ENCODE data around the gene ATP4B.

Gene ATP4B

GRCh38 chr13:113642563-113642962 is 15.4 kb downstream of the ATP4B start:
- no peak for DNase-seq (ENCODE audit: low spot score)

- DNase-seq (ENCODE audit: low spot score), result no peak
These were observed 16.6 kb downstream of the ATP4B start for GRCh38 chr13:113641426-113641825.

- no peak for DNase-seq (ENCODE audit: low spot score)
These were observed 18.3 kb downstream of the ATP4B start for GRCh38 chr13:113639616-113640262.

GRCh38 chr13:113638806-113639205 is 19.2 kb downstream of the ATP4B start:
- DNase-seq (ENCODE audit: low spot score), result no peak

GRCh38 chr13:113638173-113638746 is 19.7 kb downstream of the ATP4B start:
- DNase-seq (ENCODE audit: low spot score), result no peak

- DNase-seq (ENCODE audit: low spot score), result no peak
These were observed 20.5 kb downstream of the ATP4B start for GRCh38 chr13:113637262-113638160.

- no peak for DNase-seq (ENCODE audit: low spot score)
These were observed 21.6 kb downstream of the ATP4B start for GRCh38 chr13:113636266-113636963.

- DNase-seq (ENCODE audit: low spot score), result no peak
These were observed 22.3 kb downstream of the ATP4B start for GRCh38 chr13:113635709-113636108.

- no peak for DNase-seq (ENCODE audit: low spot score)
These were observed 23.0 kb downstream of the ATP4B start for GRCh38 chr13:113635048-113635420.

- DNase-seq (ENCODE audit: low spot score), result no peak
These were observed 23.5 kb downstream of the ATP4B start for GRCh38 chr13:113634279-113635047.

GRCh38 chr13:113633485-113633873 is 24.5 kb downstream of the ATP4B start:
- DNase-seq (ENCODE audit: low spot score), result no peak

GRCh38 chr13:113632706-113633484 is 25.1 kb downstream of the ATP4B start:
- DNase-seq (ENCODE audit: low spot score), result no peak

- DNase-seq (ENCODE audit: low spot score), result no peak
These were observed 26.5 kb downstream of the ATP4B start for GRCh38 chr13:113631341-113632095.

- no peak for DNase-seq (ENCODE audit: low spot score)
These were observed 27.2 kb downstream of the ATP4B start for GRCh38 chr13:113630804-113631203.

GRCh38 chr13:113630296-113630695 is 27.7 kb downstream of the ATP4B start:
- DNase-seq (ENCODE audit: low spot score), result no peak

GRCh38 chr13:113629866-113630265 is 28.1 kb downstream of the ATP4B start:
- DNase-seq (ENCODE audit: low spot score), result no peak

- no peak for DNase-seq (ENCODE audit: low spot score)
These were observed 29.4 kb downstream of the ATP4B start for GRCh38 chr13:113628291-113629270.

GRCh38 chr13:113627136-113627535 is 30.9 kb downstream of the ATP4B start:
- DNase-seq (ENCODE audit: low spot score), result no peak
